NCI-H2171 treated with DMSO at 0.1 percent for 48 hours (cell line): ENCODE results near the gene SLC4A2.
"Not testable (repeated sequence)": the region's sequence is repeated elsewhere in the genome, so short reads cannot be mapped to it uniquely, and the experiment has no call there.

Source experiments
- DNase-seq: peaks from one replicate; lab custom pipeline; 2025; lab: John Stamatoyannopoulos, UW

Gene SLC4A2, protein sequence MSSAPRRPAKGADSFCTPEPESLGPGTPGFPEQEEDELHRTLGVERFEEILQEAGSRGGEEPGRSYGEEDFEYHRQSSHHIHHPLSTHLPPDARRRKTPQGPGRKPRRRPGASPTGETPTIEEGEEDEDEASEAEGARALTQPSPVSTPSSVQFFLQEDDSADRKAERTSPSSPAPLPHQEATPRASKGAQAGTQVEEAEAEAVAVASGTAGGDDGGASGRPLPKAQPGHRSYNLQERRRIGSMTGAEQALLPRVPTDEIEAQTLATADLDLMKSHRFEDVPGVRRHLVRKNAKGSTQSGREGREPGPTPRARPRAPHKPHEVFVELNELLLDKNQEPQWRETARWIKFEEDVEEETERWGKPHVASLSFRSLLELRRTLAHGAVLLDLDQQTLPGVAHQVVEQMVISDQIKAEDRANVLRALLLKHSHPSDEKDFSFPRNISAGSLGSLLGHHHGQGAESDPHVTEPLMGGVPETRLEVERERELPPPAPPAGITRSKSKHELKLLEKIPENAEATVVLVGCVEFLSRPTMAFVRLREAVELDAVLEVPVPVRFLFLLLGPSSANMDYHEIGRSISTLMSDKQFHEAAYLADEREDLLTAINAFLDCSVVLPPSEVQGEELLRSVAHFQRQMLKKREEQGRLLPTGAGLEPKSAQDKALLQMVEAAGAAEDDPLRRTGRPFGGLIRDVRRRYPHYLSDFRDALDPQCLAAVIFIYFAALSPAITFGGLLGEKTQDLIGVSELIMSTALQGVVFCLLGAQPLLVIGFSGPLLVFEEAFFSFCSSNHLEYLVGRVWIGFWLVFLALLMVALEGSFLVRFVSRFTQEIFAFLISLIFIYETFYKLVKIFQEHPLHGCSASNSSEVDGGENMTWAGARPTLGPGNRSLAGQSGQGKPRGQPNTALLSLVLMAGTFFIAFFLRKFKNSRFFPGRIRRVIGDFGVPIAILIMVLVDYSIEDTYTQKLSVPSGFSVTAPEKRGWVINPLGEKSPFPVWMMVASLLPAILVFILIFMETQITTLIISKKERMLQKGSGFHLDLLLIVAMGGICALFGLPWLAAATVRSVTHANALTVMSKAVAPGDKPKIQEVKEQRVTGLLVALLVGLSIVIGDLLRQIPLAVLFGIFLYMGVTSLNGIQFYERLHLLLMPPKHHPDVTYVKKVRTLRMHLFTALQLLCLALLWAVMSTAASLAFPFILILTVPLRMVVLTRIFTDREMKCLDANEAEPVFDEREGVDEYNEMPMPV

DNA sequence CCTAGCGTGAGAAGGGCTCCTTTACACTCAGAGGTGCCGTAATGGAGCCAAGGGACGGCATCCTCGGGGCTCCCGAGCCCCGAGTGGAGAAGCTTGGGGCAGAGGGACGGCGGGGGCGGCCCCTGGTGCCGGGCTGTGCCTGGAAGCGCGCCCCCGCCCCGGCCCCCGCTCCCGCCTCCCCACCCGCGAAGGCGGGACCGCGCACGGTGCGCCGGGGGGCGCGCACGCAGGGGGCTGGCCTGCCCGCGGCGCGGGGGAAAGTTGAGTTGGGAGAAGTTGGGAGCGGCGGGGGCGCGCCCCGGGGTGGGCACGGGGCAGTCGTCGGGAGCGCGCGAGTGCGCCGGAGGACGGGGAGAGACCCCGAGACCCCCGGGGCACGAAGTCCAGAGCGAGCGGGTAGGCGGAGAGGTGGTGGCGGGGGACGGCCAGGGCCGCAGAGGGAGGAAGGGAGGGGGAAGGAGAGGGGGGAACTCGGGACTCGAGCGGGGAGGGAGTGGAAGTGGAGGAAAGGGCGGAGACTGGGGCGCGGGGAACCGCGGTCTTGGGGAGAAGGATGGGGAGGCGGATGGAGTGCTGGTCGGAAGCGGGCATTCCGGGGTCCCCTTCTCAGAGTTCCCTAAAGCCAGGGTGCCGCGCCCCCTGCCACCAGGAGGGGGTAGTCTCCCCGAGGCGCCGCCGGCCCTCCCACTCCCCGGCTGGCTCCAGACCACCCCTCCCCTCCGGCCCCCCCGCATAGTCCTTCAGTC is at the start of gene SLC4A2:
Gene SLC4A2 (plus strand): TSS at position 223 of the 746 bp plus-strand sequence. CDS start 2,399 bp downstream, outside the sequence.
- peak; percentile 38 for DNase-seq

DNA sequence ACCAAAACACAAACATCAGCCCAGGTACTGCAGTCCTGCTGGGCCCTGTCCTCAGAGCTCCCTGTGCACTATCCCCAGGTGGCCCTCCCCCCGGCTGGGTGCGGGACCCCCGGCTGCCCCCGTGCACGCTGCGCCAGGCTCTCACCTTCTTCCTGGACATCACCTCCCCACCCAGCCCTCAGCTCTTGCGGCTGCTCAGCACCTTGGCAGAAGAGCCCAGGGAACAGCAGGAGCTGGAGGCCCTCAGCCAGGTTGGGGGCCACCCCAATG is 49.4 kb upstream of the SLC4A2 start:
- no peak for DNase-seq

DNA sequence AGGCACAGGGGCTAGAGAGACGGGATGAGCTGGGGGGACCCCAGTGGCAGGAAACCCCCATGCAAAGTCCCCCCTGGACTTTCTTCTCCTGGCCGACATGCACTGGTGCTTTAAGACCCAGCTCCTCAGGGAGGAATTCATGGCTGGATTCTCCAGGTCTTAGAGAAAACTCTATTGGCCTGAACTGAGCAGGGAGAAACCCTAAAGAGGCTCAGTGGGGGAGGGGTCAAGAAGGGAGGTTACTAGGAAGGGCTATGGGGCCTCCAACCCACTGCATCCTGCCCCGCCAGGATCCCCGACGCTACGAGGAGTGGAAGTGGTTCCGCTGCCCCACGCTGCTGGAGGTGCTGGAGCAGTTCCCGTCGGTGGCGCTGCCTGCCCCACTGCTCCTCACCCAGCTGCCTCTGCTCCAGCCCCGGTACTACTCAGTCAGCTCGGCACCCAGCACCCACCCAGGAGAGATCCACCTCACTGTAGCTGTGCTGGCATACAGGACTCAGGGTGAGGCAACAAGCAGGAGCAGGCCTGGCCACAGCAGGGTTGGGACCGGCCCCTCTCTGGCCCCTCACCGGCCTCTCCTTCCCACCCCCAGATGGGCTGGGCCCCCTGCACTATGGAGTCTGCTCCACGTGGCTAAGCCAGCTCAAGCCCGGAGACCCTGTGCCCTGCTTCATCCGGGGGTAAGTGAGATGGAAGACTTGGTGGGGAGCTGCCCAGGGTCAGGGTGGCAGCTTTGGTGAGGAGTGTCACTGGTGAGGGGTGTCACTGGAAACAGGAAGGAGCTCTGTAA is 48.9 kb upstream of the SLC4A2 start:
- no peak for DNase-seq

DNA sequence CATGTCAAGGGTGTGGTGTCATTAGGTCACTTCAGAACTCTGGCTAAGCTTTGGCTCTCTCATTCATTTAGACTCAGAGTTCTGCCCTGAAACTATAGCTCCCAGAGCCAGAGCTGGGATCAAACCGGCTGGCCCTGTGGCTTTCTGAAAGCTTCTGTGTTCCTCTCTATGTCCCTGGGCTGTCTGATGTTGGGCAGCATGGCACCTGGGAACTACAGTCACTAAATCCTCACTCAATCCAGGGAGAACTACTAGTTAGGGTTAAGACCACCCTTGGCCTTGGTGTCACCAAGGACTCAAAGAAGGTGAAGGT is 48.3 kb upstream of the SLC4A2 start:
- no peak for DNase-seq

DNA sequence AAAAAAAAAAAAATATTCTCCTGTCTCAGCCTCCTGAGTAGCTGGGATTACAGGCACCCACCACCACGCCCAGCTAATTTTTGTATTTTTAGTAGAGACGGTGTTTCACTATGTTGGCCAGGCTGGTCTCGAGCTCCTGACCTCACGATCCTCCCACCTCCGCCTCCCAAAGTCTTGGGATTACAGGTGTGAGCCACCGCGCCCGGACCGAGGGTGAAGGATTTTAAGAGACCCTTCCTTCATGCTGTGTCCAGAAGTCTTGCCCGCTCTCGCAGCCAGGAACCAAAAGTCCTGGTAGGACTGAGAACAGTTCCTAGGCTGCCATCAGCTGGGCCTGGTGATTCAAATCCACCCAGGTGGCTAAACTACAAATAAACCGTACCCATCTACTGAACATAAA is 47.8 kb upstream of the SLC4A2 start:
- not testable (repeated sequence) for DNase-seq

DNA sequence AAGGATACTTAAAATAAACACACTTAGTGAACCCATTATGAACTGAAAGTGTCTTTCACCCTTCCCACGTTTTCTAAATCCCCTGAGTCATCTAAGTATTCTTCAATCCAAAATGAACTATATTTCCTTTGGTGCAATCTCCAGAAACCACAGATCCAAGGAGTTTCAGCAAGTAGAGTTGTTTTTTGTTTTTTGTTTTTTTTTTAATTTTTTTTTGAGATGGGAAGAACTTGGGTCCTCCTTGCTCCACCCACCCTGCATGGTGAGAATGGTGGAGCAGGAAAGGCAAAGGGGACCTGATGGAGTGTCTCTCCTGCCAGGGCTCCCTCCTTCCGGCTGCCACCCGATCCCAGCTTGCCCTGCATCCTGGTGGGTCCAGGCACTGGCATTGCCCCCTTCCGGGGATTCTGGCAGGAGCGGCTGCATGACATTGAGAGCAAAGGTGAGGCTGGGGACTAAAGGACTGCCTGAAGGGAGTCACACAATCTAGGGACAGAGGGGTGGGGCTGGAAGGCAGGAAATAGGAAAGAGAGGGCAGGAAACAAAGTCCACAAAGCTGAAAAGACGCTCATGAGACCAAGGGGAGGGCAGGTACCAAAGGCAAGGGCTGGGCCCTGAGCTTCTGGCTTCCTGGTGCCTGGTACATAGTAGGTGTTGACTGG is 47.2 kb upstream of the SLC4A2 start:
- no peak for DNase-seq

DNA sequence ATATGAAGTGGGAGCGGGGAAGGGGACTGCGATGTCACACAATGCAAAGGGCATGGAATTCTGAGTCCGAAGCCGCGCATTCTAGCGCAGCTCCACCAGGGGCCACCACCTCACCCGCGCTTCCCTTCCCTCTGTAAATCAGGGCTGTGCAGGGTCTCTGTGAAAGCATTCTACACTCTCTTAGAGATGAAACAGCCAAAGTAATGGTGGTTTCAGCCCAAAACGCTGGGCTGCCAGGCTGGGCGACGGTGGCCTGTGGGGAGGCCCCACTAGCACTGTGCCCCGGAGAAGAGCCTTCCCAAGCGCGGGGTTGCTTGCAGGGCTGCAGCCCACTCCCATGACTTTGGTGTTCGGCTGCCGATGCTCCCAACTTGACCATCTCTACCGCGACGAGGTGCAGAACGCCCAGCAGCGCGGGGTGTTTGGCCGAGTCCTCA is 46.5 kb upstream of the SLC4A2 start:
- no peak for DNase-seq

DNA sequence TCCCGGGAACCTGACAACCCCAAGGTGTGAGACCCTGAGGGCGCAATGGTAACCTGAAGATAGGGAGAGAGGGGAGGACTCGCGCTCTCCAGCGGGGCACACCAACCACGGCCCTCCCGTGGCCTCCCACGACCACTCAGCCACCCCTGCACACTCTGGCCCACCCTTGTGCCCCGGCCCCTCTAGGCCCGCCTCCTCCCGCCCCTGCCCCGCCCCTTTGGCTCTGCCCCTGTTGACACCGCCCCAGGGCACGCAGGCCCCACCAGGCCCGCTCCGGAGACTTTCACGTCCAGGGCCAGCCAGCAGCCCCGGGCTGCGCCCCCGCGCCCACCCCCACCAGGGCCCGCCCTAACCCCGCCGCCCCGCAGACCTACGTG is 46.0 kb upstream of the SLC4A2 start:
- no peak for DNase-seq

DNA sequence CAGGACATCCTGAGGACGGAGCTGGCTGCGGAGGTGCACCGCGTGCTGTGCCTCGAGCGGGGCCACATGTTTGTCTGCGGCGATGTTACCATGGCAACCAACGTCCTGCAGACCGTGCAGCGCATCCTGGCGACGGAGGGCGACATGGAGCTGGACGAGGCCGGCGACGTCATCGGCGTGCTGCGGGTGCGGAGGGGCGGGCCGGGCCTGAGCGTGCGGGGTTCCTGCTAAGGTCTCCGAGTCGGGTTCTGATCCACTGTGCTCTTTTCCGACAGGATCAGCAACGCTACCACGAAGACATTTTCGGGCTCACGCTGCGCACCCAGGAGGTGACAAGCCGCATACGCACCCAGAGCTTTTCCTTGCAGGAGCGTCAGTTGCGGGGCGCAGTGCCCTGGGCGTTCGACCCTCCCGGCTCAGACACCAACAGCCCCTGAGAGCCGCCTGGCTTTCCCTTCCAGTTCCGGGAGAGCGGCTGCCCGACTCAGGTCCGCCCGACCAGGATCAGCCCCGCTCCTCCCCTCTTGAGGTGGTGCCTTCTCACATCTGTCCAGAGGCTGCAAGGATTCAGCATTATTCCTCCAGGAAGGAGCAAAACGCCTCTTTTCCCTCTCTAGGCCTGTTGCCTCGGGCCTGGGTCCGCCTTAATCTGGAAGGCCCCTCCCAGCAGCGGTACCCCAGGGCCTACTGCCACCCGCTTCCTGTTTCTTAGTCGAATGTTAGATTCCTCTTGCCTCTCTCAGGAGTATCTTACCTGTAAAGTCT is 45.5 kb upstream of the SLC4A2 start:
- no peak for DNase-seq

DNA sequence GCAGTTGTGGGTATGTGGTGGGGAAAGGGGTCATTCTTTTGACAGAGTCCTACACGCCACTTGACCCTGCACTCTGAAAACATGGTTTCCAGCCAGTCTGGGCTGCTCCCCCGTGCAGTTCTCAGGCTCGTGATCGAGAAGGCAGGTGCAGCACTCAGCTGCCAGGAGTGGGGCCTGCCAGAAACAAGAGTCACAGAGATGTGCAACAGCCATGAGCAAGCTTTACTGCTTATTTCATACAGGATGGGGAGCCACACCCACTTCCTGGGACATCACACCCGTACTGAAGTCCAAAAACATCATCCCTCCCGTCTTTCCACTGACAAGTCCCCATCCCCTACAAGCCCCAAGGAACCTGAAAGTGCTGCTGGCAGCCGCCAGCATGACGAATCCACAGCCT is 44.4 kb upstream of the SLC4A2 start:
- no peak for DNase-seq

DNA sequence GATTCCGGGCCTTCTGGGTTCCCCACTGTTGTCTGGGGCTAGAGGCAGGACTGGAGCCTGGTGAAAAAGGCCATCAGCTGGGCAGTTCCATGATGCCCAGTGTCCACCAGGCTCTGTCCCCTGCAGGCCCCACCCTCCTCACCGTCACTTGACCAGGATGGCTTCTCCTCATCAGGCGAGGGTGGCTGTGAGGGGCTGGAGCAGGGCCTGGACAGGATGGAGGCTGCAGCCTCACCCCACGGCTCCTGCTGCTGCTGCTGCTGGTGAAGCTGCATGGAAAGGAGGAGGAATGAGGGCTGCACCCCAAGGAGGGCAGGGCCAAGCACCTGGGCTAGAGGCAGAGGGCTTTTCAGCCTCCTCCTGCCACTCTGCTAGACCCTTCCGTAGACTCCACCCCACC is 43.4 kb upstream of the SLC4A2 start:
- DNase-seq, result no peak

DNA sequence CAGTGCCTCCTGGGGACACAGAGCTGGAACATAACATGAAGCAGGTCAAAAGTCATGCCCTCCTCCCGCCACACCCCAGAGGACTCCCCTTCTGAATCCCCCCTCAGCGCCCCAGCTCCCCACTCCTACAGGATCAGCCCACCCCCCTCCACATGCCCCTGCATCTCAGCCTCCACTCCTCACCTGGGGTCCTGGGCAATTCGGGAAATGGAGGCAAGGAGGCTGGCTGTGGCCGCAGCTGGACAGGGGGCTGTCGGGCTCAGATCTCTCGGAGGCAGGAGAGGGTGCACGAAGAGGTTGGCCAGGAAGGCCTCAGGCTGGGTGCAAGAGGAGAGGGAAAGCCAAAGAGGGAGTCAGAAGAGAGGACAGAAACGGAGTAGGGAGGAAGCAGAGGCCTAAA is 42.9 kb upstream of the SLC4A2 start:
- DNase-seq, result no peak

DNA sequence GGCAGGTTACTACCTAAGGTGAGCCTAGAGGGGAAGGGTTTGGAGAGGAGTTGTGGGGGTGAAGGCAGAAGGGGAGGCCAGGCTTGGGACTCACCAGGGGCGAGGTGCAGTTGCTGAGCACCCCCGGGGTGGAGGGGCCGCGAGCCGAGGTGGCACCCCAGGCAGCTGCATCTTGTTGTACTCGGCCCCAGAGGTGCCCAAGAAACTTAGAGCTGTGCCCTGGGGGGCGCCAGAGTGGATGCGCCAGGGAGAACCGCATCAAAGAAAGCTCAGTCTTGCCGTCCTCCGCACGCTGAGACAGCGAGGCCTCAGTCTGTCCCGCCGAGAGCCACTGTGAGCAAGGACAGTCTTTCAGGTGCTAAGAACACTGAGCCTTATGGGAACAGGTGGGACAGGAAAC is 42.4 kb upstream of the SLC4A2 start:
- DNase-seq, result no peak

DNA sequence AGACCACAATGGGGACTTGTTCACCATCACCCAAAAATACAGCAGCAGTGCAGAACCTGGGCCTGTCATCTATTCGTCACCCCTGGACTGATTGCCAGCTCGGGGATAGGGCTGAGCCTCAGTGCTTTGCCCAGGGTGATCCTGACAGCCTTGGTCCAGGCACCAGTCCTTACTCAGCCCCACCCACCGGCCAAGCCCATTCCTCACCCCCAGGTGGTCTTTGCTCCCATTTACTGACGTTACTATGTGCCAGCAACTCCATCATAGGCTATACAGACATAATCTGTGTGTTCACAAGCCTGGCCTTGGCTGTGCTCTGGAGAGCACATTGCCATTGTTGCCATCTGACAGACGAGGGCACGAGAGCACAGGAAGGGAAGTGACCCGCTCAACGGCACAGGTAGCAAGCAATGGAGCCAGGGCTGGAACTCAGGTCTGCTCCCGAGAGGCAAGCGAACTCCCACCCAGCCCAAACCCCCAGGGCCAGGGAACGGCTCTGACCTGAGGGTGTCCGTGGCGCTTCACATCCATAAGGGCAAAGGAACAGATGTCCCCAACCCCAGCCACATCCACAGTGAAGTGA is 41.9 kb upstream of the SLC4A2 start:
- no peak for DNase-seq

DNA sequence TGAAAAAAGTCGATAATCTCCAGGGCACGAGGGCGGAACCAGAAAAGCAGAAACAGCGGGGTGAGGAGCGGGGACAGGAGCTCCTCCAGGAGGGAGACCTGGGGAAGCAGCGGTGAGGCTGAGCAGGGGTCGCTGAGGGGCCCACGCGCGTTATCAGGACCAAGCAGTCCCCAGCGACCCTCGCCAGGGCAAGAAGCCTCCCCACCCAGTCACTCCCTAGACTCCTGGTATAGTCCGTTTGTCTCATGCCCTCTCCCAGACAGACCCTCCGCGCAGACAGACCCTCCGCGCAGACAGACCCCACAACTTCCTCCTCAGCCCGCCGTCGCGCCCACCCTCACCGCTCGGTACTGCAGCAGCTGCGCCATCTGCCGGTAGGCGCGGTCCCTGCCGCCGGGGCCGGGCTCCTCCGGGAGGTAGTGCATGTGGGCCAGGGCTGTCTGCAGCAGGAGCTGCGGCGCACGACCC is 41.4 kb upstream of the SLC4A2 start:
- DNase-seq, result peak; percentile 53

DNA sequence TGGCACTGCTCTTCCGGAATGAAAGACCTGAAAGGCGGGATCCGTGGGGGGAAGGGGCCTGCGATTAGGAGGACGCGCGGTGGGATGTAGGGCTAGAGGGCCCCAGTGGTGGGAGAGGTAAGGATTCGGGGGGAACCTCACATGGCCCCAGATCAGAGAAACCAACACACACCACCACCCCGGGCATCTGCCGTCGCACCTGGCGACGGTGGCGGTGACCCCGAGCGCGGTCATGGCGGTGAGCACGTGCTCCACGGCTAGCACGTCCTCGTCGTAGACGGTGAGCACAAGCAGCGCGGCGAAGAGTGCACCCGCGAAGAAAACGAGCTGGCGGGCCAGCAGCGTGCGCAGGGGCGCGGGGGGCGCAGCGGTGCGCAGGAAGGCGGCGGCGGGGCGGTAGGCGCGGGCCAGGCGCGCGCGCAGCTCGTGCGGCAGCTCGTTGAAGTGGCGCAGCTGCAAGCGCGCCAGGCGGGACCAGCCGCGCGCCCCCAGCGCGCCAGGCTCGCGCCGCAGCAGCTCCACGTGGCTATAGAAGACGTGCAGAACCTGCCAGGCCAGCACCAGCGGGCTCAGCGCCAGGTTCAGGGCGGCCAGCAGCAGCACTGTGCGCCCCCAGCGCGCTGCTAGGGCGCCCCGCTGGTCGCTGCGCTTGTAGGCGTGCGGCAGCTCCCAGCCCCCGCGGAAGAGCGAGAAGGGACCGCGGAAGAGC is 40.8 kb upstream of the SLC4A2 start:
- no peak for DNase-seq

DNA sequence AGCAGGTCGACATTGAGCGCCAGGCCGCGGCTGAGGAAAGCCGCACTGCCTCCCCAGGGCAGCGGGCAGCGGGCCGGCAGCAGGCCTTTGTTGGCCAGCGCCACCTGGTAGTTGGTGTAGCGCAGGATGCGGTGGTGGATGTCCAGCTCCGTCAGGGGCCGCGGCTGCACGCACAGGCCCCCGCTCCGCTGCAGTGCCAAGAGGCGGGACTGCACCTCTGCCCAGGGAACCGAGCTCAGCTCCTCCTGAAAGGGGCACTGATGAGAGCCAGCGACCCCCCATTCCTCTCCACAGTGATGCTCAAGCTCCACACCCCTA is 40.3 kb upstream of the SLC4A2 start:
- DNase-seq, result no peak

DNA sequence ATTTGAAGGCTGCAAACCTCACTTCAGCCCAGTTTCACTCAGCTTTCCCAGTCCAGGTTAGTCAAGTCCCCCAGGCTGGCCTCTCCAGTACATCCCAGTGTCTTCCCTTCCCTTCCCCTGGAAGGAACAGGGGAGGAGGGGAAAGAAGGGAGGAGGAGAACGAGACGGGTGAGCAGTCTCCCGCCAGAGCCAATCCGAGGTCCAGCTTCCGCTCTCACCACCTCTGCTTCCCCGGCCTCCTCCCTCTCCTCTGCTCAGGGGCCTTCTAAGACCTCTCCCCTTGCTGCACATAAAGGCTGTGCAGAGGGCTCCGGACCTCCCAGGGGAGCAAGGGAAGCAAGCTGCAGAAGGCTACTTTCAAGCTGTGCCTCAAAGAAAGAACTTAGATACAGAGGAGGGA is 39.2 kb upstream of the SLC4A2 start:
- DNase-seq, result no peak

DNA sequence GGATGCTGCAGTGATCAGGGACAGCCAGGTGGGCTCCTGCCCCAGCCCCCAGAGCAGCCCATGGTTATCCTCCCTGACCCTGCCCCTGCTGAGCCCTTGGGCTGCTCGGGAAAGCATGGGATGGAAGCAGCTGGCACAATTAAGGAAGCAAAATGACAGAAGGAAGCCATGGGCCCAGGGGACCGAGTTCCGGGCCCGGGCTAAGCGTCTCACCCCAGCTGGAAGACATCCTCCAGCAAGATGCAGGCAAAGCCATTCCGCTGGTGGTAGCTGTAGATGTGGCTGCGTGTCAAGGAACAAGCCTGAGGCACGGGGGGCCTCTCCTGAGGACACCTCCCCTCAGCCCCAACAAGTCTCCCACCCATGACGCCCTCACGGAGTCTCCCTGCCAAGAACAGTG is 36.2 kb upstream of the SLC4A2 start:
- DNase-seq, result peak; percentile 69
